WERI-Rb-1 (cell line): ENCODE data around the gene PCNX2.

ENCODE experiments used
- DNase-seq: peaks from one replicate; pipeline ENCODE4 v3.0.0-alpha.2; 2020
- H3K27ac ChIP-seq: fragments of 250-450 bp; sonication (Bioruptor Pico); 2 replicates; pipeline ENCODE4 v1.5.1; 2020; ENCODE audit warnings: mild to moderate bottlenecking, moderate library complexity
- H3K27me3 ChIP-seq: fragments of 250-450 bp; sonication (Bioruptor Pico); 2 replicates; pipeline ENCODE4 v1.5.1; 2021; ENCODE audit warnings: mild to moderate bottlenecking, low read depth, moderate library complexity; ENCODE audit not compliant: insufficient read depth, severe bottlenecking
- H3K36me3 ChIP-seq: fragments of 250-450 bp; sonication (Bioruptor Pico); 2 replicates; pipeline ENCODE4 v1.5.1; 2020; ENCODE audit warnings: mild to moderate bottlenecking, moderate library complexity
- H3K4me3 ChIP-seq: 2 replicates; pipeline ENCODE4 v1.5.1; 2011; ENCODE audit warnings: low read depth, mild to moderate bottlenecking, control low read depth, low read length
- H3K9me3 ChIP-seq: fragments of 250-450 bp; sonication (Bioruptor Pico); 2 replicates; pipeline ENCODE4 v1.5.1; 2021; ENCODE audit warnings: mild to moderate bottlenecking, moderate library complexity; ENCODE audit not compliant: severe bottlenecking
- TF ChIP-seq, protein P1 (sequence below): IDR thresholded peaks from 2 replicates; pipeline ENCODE4 v1.5.1; 2011; ENCODE audit warnings: low read depth, mild to moderate bottlenecking, control low read depth, inconsistent platforms, low read length

PCNX2 gene

DNA sequence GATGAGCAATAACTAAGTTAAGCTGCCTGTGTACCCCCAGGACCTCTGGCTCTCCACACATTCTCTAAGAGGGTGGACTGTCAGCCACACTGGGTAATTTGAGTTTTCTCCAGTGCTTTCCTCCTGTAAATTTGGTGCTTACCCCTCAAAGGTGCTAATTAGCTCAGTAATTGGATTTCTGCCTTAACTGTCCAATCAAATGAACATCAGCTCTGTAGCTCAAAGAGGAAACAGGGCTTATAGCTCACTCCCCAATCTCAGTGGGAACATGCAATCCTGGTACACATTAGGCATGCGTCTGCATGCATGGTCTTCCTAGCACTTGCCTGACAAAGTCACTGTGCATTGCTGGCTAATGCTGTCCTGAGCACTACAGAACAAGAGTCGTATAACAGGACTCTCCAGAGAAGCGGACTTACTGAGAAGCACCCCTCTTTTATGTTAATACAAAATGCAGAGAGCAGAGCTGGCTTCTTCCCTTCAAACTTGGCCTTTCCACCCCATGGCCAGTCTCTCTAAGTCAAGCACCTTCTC lies 235.0 kb downstream of the PCNX2 start:
- DNase-seq, result no peak
- Histone ChIP-seq H3K27me3 (no peaks in the 10 kb centered on the region), H3K36me3 (no peaks in the 10 kb centered on the region)

DNA sequence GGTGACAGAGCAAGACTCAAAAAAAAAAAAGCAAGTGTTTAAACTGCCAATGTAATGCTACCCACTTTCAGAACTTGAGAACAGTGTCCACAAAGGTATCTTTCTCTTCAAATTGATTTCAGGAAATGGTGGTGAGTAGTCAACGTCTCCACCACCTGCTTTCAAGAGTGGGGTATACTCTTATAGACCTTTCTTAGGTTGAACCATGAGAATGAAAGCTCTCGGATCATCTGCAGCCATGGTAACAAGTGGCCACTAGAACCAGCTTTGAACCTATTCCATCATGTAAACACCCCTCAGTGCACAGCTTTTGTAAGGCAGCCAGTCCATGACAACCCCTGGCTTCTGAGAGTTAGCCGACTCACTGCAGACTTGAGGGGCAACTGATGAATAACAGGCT lies 237.7 kb downstream of the PCNX2 start:
- no peak overlapping the region for H3K27ac ChIP-seq

More for the DNA sequence above, 235.0 kb downstream of the PCNX2 start:
- Histone ChIP-seq H3K9me3 (no peaks in the 10 kb centered on the region), H3K4me3 (no peak overlapping the region), H3K27ac (no peak overlapping the region)
- TF ChIP-seq, protein P1, sequence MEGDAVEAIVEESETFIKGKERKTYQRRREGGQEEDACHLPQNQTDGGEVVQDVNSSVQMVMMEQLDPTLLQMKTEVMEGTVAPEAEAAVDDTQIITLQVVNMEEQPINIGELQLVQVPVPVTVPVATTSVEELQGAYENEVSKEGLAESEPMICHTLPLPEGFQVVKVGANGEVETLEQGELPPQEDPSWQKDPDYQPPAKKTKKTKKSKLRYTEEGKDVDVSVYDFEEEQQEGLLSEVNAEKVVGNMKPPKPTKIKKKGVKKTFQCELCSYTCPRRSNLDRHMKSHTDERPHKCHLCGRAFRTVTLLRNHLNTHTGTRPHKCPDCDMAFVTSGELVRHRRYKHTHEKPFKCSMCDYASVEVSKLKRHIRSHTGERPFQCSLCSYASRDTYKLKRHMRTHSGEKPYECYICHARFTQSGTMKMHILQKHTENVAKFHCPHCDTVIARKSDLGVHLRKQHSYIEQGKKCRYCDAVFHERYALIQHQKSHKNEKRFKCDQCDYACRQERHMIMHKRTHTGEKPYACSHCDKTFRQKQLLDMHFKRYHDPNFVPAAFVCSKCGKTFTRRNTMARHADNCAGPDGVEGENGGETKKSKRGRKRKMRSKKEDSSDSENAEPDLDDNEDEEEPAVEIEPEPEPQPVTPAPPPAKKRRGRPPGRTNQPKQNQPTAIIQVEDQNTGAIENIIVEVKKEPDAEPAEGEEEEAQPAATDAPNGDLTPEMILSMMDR, result no peak

DNA sequence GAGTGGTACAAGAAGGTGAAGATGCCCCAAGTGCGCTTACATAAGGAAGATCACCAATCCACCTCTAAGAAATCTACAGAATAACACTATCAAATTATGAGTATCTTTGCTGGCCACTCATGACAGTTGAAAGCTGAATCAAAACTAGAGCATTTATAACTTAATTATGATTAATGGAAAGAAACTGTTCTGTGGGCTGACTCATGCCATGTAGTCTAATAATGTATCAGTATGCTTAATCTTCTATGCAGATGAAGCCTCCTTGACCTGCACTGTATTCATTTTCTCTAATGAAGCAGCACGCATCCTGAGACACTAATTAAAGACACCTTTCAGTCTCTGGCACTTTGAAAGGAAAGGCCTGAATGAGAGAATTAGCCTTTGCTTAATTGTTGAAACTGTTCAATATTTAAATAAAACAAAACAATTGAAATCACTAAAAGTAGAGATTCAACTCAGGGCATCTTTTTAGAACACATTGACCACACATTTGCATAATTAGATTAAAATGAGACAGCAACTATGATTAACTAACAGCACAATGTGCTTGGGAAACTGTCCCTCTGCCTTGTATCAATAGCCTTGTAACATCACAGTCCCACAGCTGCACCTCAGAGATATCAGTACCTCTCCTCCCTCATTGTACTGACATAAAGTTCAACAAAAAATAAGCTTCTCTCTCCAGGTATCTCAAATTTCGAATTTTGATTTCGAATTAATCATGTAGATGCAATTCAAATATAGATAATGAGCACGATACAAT lies 239.5 kb downstream of the PCNX2 start:
- no peak for DNase-seq

More for the DNA sequence above, 237.7 kb downstream of the PCNX2 start:
- TF ChIP-seq, protein P1, result no peak
- Histone ChIP-seq H3K4me3 (no peak overlapping the region), H3K9me3 (no peaks in the 10 kb centered on the region), H3K27me3 (no peaks in the 10 kb centered on the region), H3K36me3 (no peaks in the 10 kb centered on the region)
- no peak for DNase-seq

DNA sequence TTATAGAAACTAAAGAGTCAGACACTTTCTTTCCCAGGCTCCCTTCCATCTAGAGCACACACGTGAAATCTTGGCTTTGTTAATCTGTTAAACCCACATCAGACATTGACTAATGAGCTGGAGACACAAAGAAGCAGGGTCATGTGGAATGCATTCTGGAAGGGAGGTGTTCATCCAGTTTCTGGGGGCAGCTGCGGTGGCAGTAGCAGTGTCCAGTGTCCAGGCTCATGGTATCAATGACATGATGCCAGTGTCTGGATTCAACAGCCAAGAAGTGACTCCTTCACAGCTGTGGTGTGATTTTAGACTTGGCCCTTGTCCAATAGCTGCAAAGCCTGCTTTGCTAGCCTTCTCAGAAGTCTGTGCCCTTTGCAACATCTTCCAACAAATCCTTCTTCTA lies 249.9 kb downstream of the PCNX2 start:
- Histone ChIP-seq H3K27ac (no peak overlapping the region), H3K9me3 (no peaks in the 10 kb centered on the region), H3K4me3 (no peak overlapping the region), H3K36me3 (no peaks in the 10 kb centered on the region), H3K27me3 (no peaks in the 10 kb centered on the region)
- DNase-seq, result no peak
- TF ChIP-seq, protein P1, result no peak

More for the DNA sequence above, 239.5 kb downstream of the PCNX2 start:
- Histone ChIP-seq H3K27ac (no peak overlapping the region), H3K27me3 (no peaks in the 10 kb centered on the region), H3K4me3 (no peak overlapping the region), H3K36me3 (no peaks in the 10 kb centered on the region), H3K9me3 (no peaks in the 10 kb centered on the region)
- TF ChIP-seq, protein P1, result no peak

- DNase-seq, result no peak
- TF ChIP-seq, protein P1, result no peak
These were observed 252.7 kb downstream of the PCNX2 start for GRCh38 chr1:233042834-233043233.

More at GRCh38 chr1:233042834-233043233, 252.7 kb downstream of the PCNX2 start:
- H3K4me3 ChIP-seq, result no peak overlapping the region
- H3K27me3 ChIP-seq, result no peaks in the 10 kb centered on the region
- H3K27ac ChIP-seq, result no peak overlapping the region
- H3K9me3 ChIP-seq, result no peaks in the 10 kb centered on the region
- H3K36me3 ChIP-seq, result no peaks in the 10 kb centered on the region
